Aorta (tissue), 5 donors: ENCODE measurements around the gene CDK15. TPM values are rescaled to one million over a fixed set of nuclear protein-coding genes. Genes with fewer than 3 reads are reported as not detected.
A peak's percentile ranks its signal among the peaks of the same experiment; 100 is the strongest.
"Not testable (repeated sequence)": the region's sequence is repeated elsewhere in the genome, so short reads cannot be mapped to it uniquely, and the experiment has no call there.

Source experiments
- ATAC-seq: fragments of 200-7000 bp; cut with Tn5 transposase; one replicate; pipeline ENCODE4 v1.9.1; 2022; ENCODE audit warnings: moderate library complexity; ENCODE audit not compliant: low FRiP score
- DNase-seq, 2 donors: peaks; one replicate each; pipeline ENCODE4 v3.0.0-alpha.2; 2020
- H3K27ac ChIP-seq, 2 donors: one replicate each; pipeline ENCODE4 v1.5.1; 2013; ENCODE audit warnings: low read length in 2 of 2, mild to moderate bottlenecking in 2 of 2, moderate library complexity in 2 of 2, control low read depth in 1 of 2, inconsistent platforms in 1 of 2, low read depth in 1 of 2
- H3K27me3 ChIP-seq, 2 donors: one replicate each; pipeline ENCODE4 v1.6.1; 2013; ENCODE audit warnings: control low read depth in 1 of 2, low read length in 1 of 2, mild to moderate bottlenecking in 1 of 2, moderate library complexity in 1 of 2; ENCODE audit not compliant: insufficient read depth in 2 of 2, control insufficient read depth in 1 of 2
- H3K36me3 ChIP-seq, 2 donors: one replicate each; pipeline ENCODE4 v1.6.1; 2013; ENCODE audit warnings: control low read depth in 1 of 2, low read length in 1 of 2, mild to moderate bottlenecking in 1 of 2; ENCODE audit not compliant: insufficient read depth in 2 of 2, control insufficient read depth in 1 of 2
- H3K4me1 ChIP-seq, 2 donors: one replicate each; pipeline ENCODE4 v1.6.1; 2013; ENCODE audit warnings: low read length in 2 of 2, control low read depth in 1 of 2, mild to moderate bottlenecking in 1 of 2, moderate library complexity in 1 of 2; ENCODE audit not compliant: insufficient read depth in 2 of 2, control insufficient read depth in 1 of 2
- H3K4me3 ChIP-seq, 2 donors: one replicate each; pipeline ENCODE4 v1.5.1; 2013; ENCODE audit warnings: low read length in 2 of 2, control low read depth in 1 of 2, mild to moderate bottlenecking in 1 of 2
- H3K9me3 ChIP-seq: one replicate; pipeline ENCODE4 v1.6.1; 2013; ENCODE audit warnings: mild to moderate bottlenecking, low read length; ENCODE audit not compliant: control insufficient read depth
- WGBS, 2 donors: extraction: QIAGEN DNeasy Blood & Tissue Kit; methylation state at CpG; one replicate each; pipeline ENCODE4 v1.1.7; 2013; 5-methylcytosine and 5-hydroxymethylcytosine counted together
- intact Hi-C, 2 donors: fragments of 100-400 bp; cut with DNase I; formaldehyde crosslinking; loops; one replicate each; pipeline versions ENCODE4 v1.14.2 to v1.15.0; 2022
- polyA plus RNA-seq, 2 donors: library from polyadenylated mRNA; stranded (reverse); fragments of 200-250 nt; gene quantifications; one replicate each; pipeline ENCODE4 v1.2.3, GENCODE V29; 2013
- total RNA-seq, 2 donors: library from RNA; stranded (reverse); fragmentation: NEBNext Ultra II Directional; extraction: Animal tissue kit (Norgen Biotek cat#: 25700); gene quantifications; one replicate each; pipeline ENCODE4 v1.2.1, GENCODE V29; 2021
- donor health status: healthy with polysubstance abuse.
- donor health status: Bipolar disorder and iron deficiency.
- donor health status: DM: no; HTN: no; CAD: no.
- donor health status: DM: no; HTN: no; CAD: no.
- donor health status: DM: yes; HTN: yes; CAD: no.

The CDK15 gene
- total and polyA plus RNA-seq, 4 donors = 0.56 to 7.7 (median 3.5) TPM

- 75% methylated on average over 6 of the region's 6 CpGs for WGBS, 2 donors
- no peaks in the 10 kb centered on the region for H3K36me3 ChIP-seq
- H3K4me3 ChIP-seq = no peak overlapping the region
- intact Hi-C loops = no loop called here
- no peak overlapping the region for H3K27ac ChIP-seq
- no peaks in the 10 kb centered on the region for H3K27me3 ChIP-seq
- DNase-seq (no peak), ATAC-seq (no peak)
- peaks cover 0 to 2% of the 10 kb centered on the region in 2 donors for H3K4me1 ChIP-seq
- H3K9me3 ChIP-seq = no peaks in the 10 kb centered on the region
Observed at GRCh38 chr2:201794294-201794693, 12.0 kb upstream of the CDK15 start.

- Histone ChIP-seq H3K4me3 (no peak overlapping the region), H3K27me3 (no peaks in the 10 kb centered on the region), H3K9me3 (no peaks in the 10 kb centered on the region), H3K27ac (no peak overlapping the region), H3K36me3 (no peaks in the 10 kb centered on the region), H3K4me1 (peaks cover 0 to 2% of the 10 kb centered on the region in 2 donors)
- intact Hi-C loops = loop anchor here (1.0 to 5.0 kb wide), 5 partner anchors 51 to 382 kb away; no protein-coding TSS in a partner anchor
- DNase-seq = no peak
- ATAC-seq = peak; percentile 71
- WGBS, 2 donors = 20% methylated on average over 5 of the region's 5 CpGs
Observed at GRCh38 chr2:201795607-201796477, 10.5 kb upstream of the CDK15 start.

- intact Hi-C loops = loop anchor here (1.0 to 5.0 kb wide), 5 partner anchors 51 to 382 kb away; no protein-coding TSS in a partner anchor
- Histone ChIP-seq H3K9me3 (no peaks in the 10 kb centered on the region), H3K36me3 (no peaks in the 10 kb centered on the region), H3K27ac (peak overlapping the region in 1 of 2 donors; percentile 48), H3K4me3 (no peak overlapping the region), H3K4me1 (peaks cover 0 to 2% of the 10 kb centered on the region in 2 donors), H3K27me3 (no peaks in the 10 kb centered on the region)
- ATAC-seq = peak; percentile 20
- DNase-seq = no peak
Observed at GRCh38 chr2:201796478-201796865, 9.9 kb upstream of the CDK15 start.

- Histone ChIP-seq H3K27me3 (no peaks in the 10 kb centered on the region), H3K9me3 (no peaks in the 10 kb centered on the region), H3K4me3 (peak overlapping the region in 1 of 2 donors; percentile 21), H3K4me1 (peaks cover 0 to 2% of the 10 kb centered on the region in 2 donors), H3K27ac (peak overlapping the region in 1 of 2 donors; percentile 97), H3K36me3 (no peaks in the 10 kb centered on the region)
- intact Hi-C loops = loop anchor here (2.0 to 5.0 kb wide), 4 partner anchors 50 to 380 kb away; no protein-coding TSS in a partner anchor
- DNase-seq (no peak), ATAC-seq (peak; percentile 69)
- WGBS, 2 donors = 12 to 15% methylated on average over 5 of the region's 5 CpGs
Observed at GRCh38 chr2:201797175-201797840, 9.0 kb upstream of the CDK15 start.

GRCh38 chr2:201798252-201798913 is 8.0 kb upstream of the CDK15 start:
- Histone ChIP-seq H3K4me1 (peaks cover 0 to 2% of the 10 kb centered on the region in 2 donors), H3K27ac (peak overlapping the region; percentile 36 to 97), H3K4me3 (no peak overlapping the region), H3K27me3 (no peaks in the 10 kb centered on the region), H3K9me3 (no peaks in the 10 kb centered on the region), H3K36me3 (no peaks in the 10 kb centered on the region)
- intact Hi-C loops = loop anchor here (5.0 kb wide), 3 partner anchors 49 to 379 kb away; no protein-coding TSS in a partner anchor
- no peak for ATAC-seq
- no peak for DNase-seq
- 26 to 27% methylated on average over 7 of the region's 7 CpGs for WGBS, 2 donors

GRCh38 chr2:201798914-201799285 is 7.4 kb upstream of the CDK15 start:
- not testable (repeated sequence) for ATAC-seq, H3K27ac ChIP-seq, H3K36me3 ChIP-seq, H3K27me3 ChIP-seq, H3K9me3 ChIP-seq, H3K4me3 ChIP-seq, H3K4me1 ChIP-seq, DNase-seq
- intact Hi-C loops = loop anchor here (5.0 kb wide), 3 partner anchors 48 to 378 kb away; no protein-coding TSS in a partner anchor
- 92 to 94% methylated on average over 2 of the region's 2 CpGs for WGBS, 2 donors

GRCh38 chr2:201807452-201807999 is 1.2 kb downstream of the CDK15 start:
- H3K27me3 ChIP-seq = no peaks in the 10 kb centered on the region
- H3K36me3 ChIP-seq = no peaks in the 10 kb centered on the region
- intact Hi-C loops = no loop called here
- 23 to 27% methylated on average over 8 of the region's 8 CpGs for WGBS, 2 donors
- no peak overlapping the region for H3K4me3 ChIP-seq
- ATAC-seq (peak; percentile 87), DNase-seq (peak; percentile 51 to 80)
- no peaks in the 10 kb centered on the region for H3K9me3 ChIP-seq
- peak overlapping the region; percentile 73 to 95 for H3K27ac ChIP-seq
- peaks cover 2 to 5% of the 10 kb centered on the region in 2 donors for H3K4me1 ChIP-seq

- DNase-seq = no peak
- intact Hi-C loops = loop anchor here in 1 of 2 donors (2.0 kb wide), 1 partner anchor 31 kb away; no protein-coding TSS in a partner anchor
- Histone ChIP-seq H3K27me3 (no peaks in the 10 kb centered on the region), H3K4me1 (peaks cover 2 to 5% of the 10 kb centered on the region in 2 donors), H3K4me3 (no peak overlapping the region), H3K27ac (peak overlapping the region; percentile 73 to 95), H3K9me3 (no peaks in the 10 kb centered on the region), H3K36me3 (no peaks in the 10 kb centered on the region)
- WGBS, 2 donors = 67 to 69% methylated on average over 2 of the region's 2 CpGs
- ATAC-seq = no peak
Observed at GRCh38 chr2:201808027-201808426, 1.7 kb downstream of the CDK15 start.
